ENCODE results near the gene RAMACL.

The RAMACL gene

DNA sequence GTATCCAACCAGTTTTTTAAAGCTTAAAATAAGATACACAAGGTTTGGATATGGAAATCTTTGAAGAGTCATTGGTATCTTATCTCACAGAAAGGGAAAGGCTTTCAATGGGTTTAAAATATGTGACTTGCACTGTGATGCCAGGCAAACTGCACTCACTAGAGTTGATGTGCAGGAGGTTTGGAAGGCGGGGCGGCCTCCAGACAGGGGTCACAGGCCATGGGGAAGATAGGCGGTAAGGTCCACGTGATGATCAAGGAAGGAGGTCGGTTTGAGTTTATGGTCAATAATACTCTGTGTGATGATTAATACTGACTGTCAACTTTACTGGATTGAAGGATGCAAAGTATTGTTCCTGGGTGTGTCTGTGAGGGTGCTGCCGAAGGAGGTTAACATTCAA lies 9.5 kb upstream of the RAMACL start:
- Histone ChIP-seq H3K4me3 (ENCODE audit: low read depth, low read length) (no peak overlapping the region), H3K9me3 (ENCODE audit: severe bottlenecking) (no peaks in the 10 kb centered on the region), H3K27ac (no peak overlapping the region), H3K36me3 (no peaks in the 10 kb centered on the region), H3K27me3 (ENCODE audit: insufficient read depth, low read depth, severe bottlenecking) (no peaks in the 10 kb centered on the region)
- TF ChIP-seq CTCF (IDR thresholded peaks at IDR 0.05; ENCODE audit: low read depth, low read length) = no peak
- DNase-seq = no peak

- DNase-seq = no peak
- H3K4me3 ChIP-seq (ENCODE audit: low read depth, low read length) = no peak overlapping the region
- H3K27ac ChIP-seq = no peak overlapping the region
- H3K9me3 ChIP-seq (ENCODE audit: severe bottlenecking) = no peaks in the 10 kb centered on the region
- H3K36me3 ChIP-seq = no peaks in the 10 kb centered on the region
- no peak for TF ChIP-seq CTCF (IDR thresholded peaks at IDR 0.05; ENCODE audit: low read depth, low read length)
- H3K27me3 ChIP-seq (ENCODE audit: insufficient read depth, low read depth, severe bottlenecking) = no peaks in the 10 kb centered on the region
Measured at GRCh38 chr6:166595061-166595780, 8.7 kb upstream of the RAMACL start.

DNA sequence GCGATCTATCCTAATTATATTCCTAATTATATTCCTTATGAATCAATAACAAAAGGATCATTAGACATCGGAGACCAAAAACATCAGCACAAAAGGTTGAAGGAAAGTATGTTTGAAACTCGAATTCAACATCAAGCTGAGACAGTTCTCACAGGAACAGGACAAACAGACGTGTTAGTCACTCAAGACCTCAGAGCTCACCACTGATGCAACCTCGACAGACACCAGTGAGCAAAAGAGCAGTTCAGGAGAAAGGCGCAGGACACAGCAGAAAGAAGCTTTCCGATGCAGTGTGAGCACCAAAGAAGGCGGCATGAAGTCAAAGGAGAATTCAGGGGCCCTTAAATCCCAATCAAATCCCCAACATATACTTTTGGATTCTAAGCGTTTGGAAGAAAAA lies 6.3 kb upstream of the RAMACL start:
- H3K27ac ChIP-seq = no peak overlapping the region
- no peak for TF ChIP-seq CTCF (IDR thresholded peaks at IDR 0.05; ENCODE audit: low read depth, low read length)
- no peaks in the 10 kb centered on the region for H3K27me3 ChIP-seq (ENCODE audit: insufficient read depth, low read depth, severe bottlenecking)
- H3K36me3 ChIP-seq = no peaks in the 10 kb centered on the region
- DNase-seq = no peak
- no peak overlapping the region for H3K4me3 ChIP-seq (ENCODE audit: low read depth, low read length)
- H3K9me3 ChIP-seq (ENCODE audit: severe bottlenecking) = no peaks in the 10 kb centered on the region

DNA sequence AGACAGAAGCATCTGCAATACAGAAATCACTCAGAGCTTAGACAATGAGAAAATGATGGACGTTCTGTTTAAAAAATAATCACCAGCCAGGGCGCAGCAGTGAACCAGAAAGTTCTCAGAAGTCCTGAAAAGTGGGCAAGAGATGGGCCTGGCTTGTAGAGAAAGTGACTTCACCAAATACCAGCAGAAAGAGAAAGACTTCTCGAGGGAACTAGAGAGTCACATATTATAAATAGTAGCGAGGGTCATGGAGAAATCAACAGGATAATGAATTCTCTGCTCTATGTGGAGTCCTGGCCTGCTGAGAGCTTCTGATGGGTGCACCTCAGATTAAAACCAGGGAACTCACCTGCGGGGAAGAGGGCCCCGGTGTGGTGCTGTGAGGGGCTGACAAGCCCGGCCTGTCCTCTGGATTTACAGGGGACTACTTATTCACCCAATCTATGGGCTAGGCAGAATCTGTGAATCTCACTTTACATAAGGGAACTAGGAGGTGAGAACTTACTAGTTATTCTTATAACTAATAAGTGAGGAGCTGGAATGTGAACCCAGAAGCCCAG lies 5.6 kb upstream of the RAMACL start:
- no peaks in the 10 kb centered on the region for H3K27me3 ChIP-seq (ENCODE audit: insufficient read depth, low read depth, severe bottlenecking)
- no peak for TF ChIP-seq CTCF (IDR thresholded peaks at IDR 0.05; ENCODE audit: low read depth, low read length)
- H3K36me3 ChIP-seq = no peaks in the 10 kb centered on the region
- no peak overlapping the region for H3K4me3 ChIP-seq (ENCODE audit: low read depth, low read length)
- no peak overlapping the region for H3K27ac ChIP-seq
- no peaks in the 10 kb centered on the region for H3K9me3 ChIP-seq (ENCODE audit: severe bottlenecking)
- DNase-seq = no peak

DNA sequence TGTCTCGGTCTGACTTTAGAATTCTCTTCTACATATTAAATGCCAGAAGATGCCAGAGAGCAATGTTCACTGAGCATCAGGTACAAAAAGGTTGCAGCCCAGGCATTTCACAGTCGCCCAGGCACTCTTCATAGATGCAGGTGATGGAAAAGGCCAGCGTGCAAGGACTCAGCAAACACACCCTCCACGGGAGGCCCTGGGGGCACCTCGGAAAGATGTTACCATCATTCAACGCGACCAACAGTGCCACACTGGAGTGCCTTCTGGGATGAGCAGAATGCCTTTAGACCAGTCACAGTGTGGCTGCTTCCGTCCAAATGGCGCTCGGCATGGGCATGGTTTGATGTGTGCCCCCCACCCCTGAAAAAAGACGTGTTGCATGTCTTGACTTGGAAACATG lies 4.5 kb upstream of the RAMACL start:
- no peak for DNase-seq
- Histone ChIP-seq H3K27ac (no peak overlapping the region), H3K9me3 (ENCODE audit: severe bottlenecking) (no peaks in the 10 kb centered on the region), H3K27me3 (ENCODE audit: insufficient read depth, low read depth, severe bottlenecking) (no peaks in the 10 kb centered on the region), H3K4me3 (ENCODE audit: low read depth, low read length) (no peak overlapping the region), H3K36me3 (no peaks in the 10 kb centered on the region)
- TF ChIP-seq CTCF (IDR thresholded peaks at IDR 0.05; ENCODE audit: low read depth, low read length) = no peak

Data from WERI-Rb-1 (cell line).